ENCODE data around the gene USP48. TPM values are rescaled to one million over a fixed set of nuclear protein-coding genes. Genes with fewer than 3 reads are reported as not detected.

The USP48 gene
- total RNA-seq, 3 donors from 2014 or later, result 56.0 to 86.9 (median 74.7) TPM

GRCh38 chr1:21649315-21649714 is 133.6 kb downstream of the USP48 start:
- H3K4me1 ChIP-seq, result peaks cover 0 to 6% of the 10 kb centered on the region in 2 donors
- no peak overlapping the region for H3K27ac ChIP-seq
- no peak overlapping the region for H3K4me3 ChIP-seq
- H3K9me3 ChIP-seq, result no peaks in the 10 kb centered on the region
- no peaks in the 10 kb centered on the region for H3K36me3 ChIP-seq
- no peaks in the 10 kb centered on the region for H3K27me3 ChIP-seq
- TF ChIP-seq POLR2A (IDR thresholded peaks at IDR 0.05) (no peak), POLR2AphosphoS5 (IDR thresholded peaks at IDR 0.05) (no peak), CTCF (IDR thresholded peaks at IDR 0.05) (no peak)
- intact Hi-C loops (cut with DNase I; ENCODE audit: low total_unique reads), result no loop called here
- DNase-seq (ENCODE audit: low spot score in 2 of 2), result no peak

- Histone ChIP-seq H3K4me3 (no peak overlapping the region), H3K27ac (no peak overlapping the region), H3K9me3 (no peaks in the 10 kb centered on the region), H3K27me3 (no peaks in the 10 kb centered on the region), H3K4me1 (peaks cover 0 to 6% of the 10 kb centered on the region in 2 donors), H3K36me3 (no peaks in the 10 kb centered on the region)
- DNase-seq (ENCODE audit: low spot score in 2 of 2), result no peak
- no peak for TF ChIP-seq POLR2A (IDR thresholded peaks at IDR 0.05)
- no peak for TF ChIP-seq POLR2AphosphoS5 (IDR thresholded peaks at IDR 0.05)
- no peak for TF ChIP-seq CTCF (IDR thresholded peaks at IDR 0.05)
- intact Hi-C loops (cut with DNase I; ENCODE audit: low total_unique reads), result no loop called here
These were observed 134.2 kb downstream of the USP48 start for GRCh38 chr1:21648791-21649190.

GRCh38 chr1:21648352-21648730 is 134.6 kb downstream of the USP48 start:
- no peak for TF ChIP-seq POLR2AphosphoS5 (IDR thresholded peaks at IDR 0.05)
- no peak for TF ChIP-seq CTCF (IDR thresholded peaks at IDR 0.05)
- no peak for TF ChIP-seq POLR2A (IDR thresholded peaks at IDR 0.05)
- no peak for DNase-seq (ENCODE audit: low spot score in 2 of 2)
- Histone ChIP-seq H3K9me3 (no peaks in the 10 kb centered on the region), H3K4me1 (peaks cover 0 to 6% of the 10 kb centered on the region in 2 donors), H3K27ac (no peak overlapping the region), H3K27me3 (no peaks in the 10 kb centered on the region), H3K36me3 (no peaks in the 10 kb centered on the region), H3K4me3 (no peak overlapping the region)
- intact Hi-C loops (cut with DNase I; ENCODE audit: low total_unique reads), result no loop called here

- intact Hi-C loops (cut with DNase I; ENCODE audit: low total_unique reads), result no loop called here
- no peaks in the 10 kb centered on the region for H3K36me3 ChIP-seq
- no peaks in the 10 kb centered on the region for H3K27me3 ChIP-seq
These were observed 135.3 kb downstream of the USP48 start for GRCh38 chr1:21647431-21648351.

More at GRCh38 chr1:21647431-21648351, 135.3 kb downstream of the USP48 start:
- no peak for DNase-seq (ENCODE audit: low spot score in 2 of 2)
- no peaks in the 10 kb centered on the region for H3K9me3 ChIP-seq
- TF ChIP-seq POLR2AphosphoS5 (IDR thresholded peaks at IDR 0.05) (no peak), POLR2A (IDR thresholded peaks at IDR 0.05) (no peak), CTCF (IDR thresholded peaks at IDR 0.05) (no peak)
- H3K27ac ChIP-seq, result no peak overlapping the region
- H3K4me3 ChIP-seq, result no peak overlapping the region
- H3K4me1 ChIP-seq, result peaks cover 0 to 6% of the 10 kb centered on the region in 2 donors

Data from breast epithelium (tissue), 4 donors.